HG02973 (cell line): Measurements from ENCODE around the gene MRM1.

Experiments
- ATAC-seq: cut with Tn5 transposase; IDR thresholded peaks from one replicate; pipeline ENCODE4 v1.9.1; 2021; ENCODE audit warnings: moderate library complexity; ENCODE audit not compliant: unreplicated experiment

Gene MRM1

GRCh38 chr17:36629252-36629847 lies 28.0 kb downstream of the MRM1 start:
- ATAC-seq: no peak

- no peak for ATAC-seq
These were observed 28.7 kb downstream of the MRM1 start for GRCh38 chr17:36629970-36630502.

DNA sequence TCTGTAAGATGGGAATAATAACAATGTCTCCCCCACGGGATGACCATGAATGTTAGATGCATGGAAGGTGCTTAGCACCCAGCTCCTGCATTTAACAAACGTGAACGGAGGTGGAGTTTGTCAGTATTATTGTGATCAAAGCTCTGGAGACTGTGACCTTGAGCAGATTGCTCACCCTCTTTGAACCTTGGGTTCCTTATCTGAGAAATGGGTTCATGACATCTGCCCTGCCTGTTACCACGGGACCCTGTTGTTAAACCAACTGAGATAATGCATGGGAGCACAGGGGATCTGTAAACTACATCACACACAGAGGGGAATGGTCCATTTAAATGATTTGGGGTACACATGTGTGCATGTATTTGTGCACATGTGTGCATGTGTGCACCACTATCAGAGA lies 29.6 kb downstream of the MRM1 start:
- ATAC-seq: no peak

DNA sequence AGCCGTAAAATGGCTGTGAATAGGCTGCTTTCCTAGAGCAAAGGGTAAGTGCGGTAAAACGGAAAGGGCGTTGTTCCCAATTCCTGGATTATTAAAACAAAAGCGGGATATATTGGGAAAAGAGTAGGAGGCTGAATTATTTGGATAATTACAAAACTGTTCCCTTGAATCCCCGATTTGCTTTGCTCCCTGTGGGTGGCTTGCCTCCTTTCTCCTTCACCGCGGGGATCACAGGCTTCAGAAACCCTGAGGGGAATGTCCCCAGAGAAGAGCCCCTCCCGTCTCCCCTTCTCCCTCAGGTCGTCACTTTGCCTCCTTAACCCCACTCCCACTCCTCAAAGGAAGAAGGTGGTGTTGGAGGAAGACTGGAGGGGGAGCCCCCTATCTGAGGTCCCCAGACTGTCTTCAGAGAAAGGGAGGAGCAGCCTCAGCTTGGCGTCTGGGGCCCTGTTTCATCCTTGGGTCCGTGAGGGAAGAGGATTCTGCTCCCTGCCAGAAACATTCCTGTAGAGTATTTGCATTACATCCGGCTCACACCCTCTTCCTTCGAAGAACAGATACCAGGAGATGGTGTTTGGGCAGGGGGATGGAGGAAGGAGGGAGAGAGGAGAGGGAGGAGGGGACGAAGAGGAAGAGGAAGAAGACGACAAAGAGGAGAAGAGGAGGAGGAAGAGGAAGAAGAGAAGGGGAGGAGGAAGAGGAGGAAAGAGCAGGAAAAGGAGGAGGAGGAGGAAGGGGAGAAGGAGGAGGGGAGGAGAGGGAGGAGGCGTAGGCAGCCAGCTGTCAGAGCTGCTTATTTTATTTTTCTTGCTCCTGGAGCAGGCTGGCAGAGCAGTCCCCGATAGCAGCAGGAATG lies 31.8 kb downstream of the MRM1 start:
- no peak for ATAC-seq

- no peak for ATAC-seq
These were observed 39.0 kb downstream of the MRM1 start for GRCh38 chr17:36640346-36640745.

GRCh38 chr17:36640836-36641235 lies 39.5 kb downstream of the MRM1 start:
- no peak for ATAC-seq

DNA sequence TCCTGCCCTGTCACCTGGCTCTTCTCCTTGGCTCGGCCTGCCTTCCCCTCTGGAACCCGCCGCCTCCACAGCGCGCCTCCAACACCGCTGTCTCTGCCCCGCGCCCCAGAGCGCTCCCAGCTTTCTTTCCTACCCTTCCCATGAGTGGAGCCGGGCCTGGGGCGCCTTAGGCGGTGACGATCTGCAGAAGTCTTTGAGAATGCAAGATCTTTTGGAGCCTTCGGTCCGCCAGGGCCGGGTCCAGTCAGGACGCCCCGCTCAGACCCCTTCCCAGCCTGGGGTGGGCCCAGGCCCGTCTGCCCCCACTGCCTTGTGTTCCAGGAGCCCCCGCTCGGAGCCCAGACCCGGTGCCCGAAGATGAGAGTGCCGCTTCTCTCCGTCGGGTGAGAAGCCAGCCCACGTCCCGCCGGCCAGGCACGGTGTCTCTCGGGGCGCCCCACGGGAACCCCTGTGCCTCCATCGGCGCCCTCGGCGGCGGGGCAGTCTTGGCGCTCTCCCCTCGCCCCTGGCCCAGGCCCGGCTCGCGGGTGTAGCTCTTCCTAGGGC lies 40.0 kb downstream of the MRM1 start:
- no peak for ATAC-seq

DNA sequence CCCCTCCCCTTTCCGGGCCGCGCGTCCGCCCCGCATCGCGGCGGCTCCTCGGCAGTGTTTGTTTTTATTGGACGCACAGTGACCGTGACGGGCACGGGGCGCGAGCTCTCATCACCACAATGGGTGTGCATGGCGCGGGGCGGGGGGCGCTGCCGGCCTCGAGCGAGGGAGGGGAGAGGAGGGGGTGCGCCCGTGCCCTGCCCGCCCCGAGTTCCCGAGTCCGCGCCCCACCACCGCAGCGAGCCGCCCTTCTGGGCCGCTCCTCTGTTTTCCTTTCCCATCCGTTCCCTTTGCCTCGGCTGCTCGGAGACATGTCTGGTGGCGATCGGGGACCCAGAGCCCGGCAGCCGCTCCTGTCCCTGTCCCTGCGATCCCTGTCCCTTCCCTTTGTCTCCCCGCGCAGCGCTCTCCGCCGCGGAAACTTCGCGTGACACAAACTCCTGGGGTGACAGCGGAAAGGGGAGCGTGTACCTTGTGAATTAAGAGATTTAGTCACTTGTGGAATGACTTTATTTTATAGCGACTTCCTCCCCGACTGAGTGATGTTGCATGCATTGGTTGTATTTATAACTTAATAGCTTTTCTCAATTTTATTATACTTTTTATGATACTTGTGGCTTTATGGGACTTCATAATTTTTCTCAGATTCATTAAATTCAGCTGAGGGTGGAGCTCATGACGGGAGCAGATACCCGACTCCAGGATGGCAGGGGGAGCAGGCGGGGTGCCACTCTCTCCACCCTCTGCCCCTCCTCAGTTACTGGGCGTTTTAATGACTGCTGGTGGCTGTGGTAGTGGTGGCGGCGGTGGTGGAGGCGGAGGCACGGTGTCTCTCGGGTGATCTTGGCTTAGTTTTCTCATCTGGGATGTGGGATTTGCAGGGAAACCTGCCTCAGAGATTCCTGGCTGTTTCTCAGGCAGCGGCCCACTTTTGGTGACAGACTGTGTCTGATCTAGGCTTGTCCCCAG lies 40.8 kb downstream of the MRM1 start:
- no peak for ATAC-seq

GRCh38 chr17:36643086-36643685 lies 41.8 kb downstream of the MRM1 start:
- ATAC-seq: no peak

- no peak for ATAC-seq
These were observed 44.0 kb downstream of the MRM1 start for GRCh38 chr17:36645422-36645821.

- ATAC-seq: no peak
These were observed 46.3 kb downstream of the MRM1 start for GRCh38 chr17:36647636-36648035.

DNA sequence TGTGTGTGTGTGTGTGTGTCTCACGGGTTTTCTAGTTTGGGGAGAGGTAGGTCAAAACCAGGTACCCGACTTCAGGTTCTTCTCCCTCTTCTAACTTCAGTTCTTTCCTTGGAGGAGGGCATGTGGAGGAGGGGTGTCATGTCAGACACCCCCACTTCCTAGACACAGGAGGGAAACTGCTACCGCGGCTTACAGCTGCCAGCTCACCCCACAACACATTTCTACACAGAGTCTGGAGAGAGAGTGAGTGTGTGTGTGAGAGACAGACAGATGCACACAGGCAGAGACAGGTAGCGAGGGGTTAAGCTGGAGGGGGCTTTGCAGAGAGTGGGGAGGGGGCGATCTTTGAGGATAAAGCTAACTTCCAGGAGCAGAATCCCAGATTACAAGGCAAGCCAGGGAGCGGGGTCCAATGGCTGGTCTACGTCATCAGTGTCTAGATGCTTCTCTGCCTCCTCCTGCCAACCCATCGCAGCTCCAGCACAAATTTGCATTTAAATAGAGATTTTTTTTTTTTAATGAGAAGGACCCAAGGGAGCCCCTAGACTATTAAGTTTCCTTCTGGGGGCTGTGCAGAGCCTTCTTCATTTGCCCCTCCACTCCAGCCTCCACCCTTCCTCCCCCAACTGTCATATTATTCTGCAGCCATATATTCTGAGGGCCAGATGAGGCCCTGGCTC lies 48.9 kb downstream of the MRM1 start:
- ATAC-seq: no peak

DNA sequence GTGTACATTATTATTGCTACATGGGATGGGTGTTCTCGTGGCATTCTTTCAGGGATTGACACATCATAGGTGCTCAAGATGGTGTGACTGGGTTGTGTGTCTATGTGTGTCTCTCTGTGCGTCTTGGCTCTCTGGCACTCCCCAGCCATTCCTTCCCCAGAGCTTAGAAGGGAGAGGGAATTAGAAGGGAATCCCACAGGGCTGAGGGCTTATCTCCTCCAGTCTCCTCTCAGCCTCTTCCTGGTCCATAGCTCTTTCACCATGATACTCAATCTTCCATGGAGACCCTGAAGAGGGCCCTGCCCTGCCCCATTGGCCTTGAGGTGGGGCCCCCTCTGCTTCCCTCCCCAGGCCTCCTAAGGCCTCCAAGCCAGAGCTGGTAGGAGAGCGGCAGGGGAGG lies 52.0 kb downstream of the MRM1 start:
- ATAC-seq: no peak

- no peak for ATAC-seq
These were observed 52.5 kb downstream of the MRM1 start for GRCh38 chr17:36653856-36654255.

- ATAC-seq: no peak
These were observed 54.3 kb downstream of the MRM1 start for GRCh38 chr17:36655726-36656125.

DNA sequence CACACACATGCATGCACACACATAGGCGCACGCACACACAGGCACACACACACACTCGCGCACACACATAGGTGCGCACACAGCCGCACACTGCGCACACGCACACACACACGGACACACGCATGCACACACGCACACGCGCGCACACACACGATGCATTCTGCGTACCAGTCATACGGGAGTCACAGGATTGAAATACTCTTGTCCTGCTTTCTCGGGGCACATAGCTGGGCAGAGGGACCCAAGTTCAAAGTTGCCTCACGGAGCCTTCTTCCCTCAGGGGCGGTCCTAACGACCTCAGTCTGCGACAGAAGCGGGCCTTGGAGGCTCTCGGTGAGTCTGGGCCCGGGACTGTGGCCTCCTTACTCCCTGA lies 56.0 kb downstream of the MRM1 start:
- no peak for ATAC-seq

- no peak for ATAC-seq
These were observed 56.5 kb downstream of the MRM1 start for GRCh38 chr17:36657763-36658490.
